ENCODE measurements around the gene FLNB. TPM values are rescaled to one million over a fixed set of nuclear protein-coding genes. Genes with fewer than 3 reads are reported as not detected.

Gene FLNB
- total and polyA plus RNA-seq, 2 of the 13 experiments (the other 11 are each of a cell fraction or from before 2014, with no cell fraction given) = 106 to 130 TPM

DNA sequence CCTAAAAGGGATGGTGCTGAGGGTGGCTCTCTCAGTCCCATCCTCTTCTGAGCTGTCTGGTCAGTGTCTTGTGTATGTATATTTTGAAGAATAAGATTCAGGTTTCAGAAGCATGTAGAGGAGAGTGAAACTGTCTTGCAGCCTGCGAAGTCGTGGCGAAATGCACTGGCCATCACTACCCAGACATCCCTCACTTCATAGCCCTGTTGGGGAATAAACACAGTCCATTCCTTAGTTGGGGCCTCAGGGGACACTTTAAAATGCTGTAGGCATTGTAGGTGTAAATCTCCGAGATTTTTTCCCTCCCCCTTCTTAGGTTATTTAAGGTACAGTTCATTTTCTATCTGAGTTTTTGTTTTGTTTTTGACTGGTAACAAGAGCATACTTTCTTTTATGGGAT lies 108.8 kb downstream of the FLNB start:
- in situ Hi-C loops (cut with HindIII; ENCODE audit: extremely low pct_ligation_motif_present, low pct_unique_long_range_greater_than_20kb) = no loop called here
- 97% methylated on average over 4 of the region's 4 CpGs for WGBS (ENCODE audit: low lambda C conversion rate)

More for the DNA sequence above, 108.8 kb downstream of the FLNB start:
- Histone ChIP-seq H2AFZ (ENCODE audit: low read length) (no peak overlapping the region), H3K79me2 (ENCODE audit: insufficient read depth, low read length) (no peaks in the 10 kb centered on the region), H3K4me1 (ENCODE audit: insufficient read depth, low read length) (peaks cover 20% of the 10 kb centered on the region), H3K9me3 (ENCODE audit: low read length) (no peaks in the 10 kb centered on the region), H3K4me3 (replicated peaks in 1 of 3; ENCODE audit: insufficient read depth in 1 of 3, low read depth in 2 of 3, low read length in 3 of 3) (no peak overlapping the region), H4K20me1 (ENCODE audit: insufficient read depth, low read length) (no peaks in the 10 kb centered on the region), H3K4me2 (ENCODE audit: low read depth, low read length) (no peak overlapping the region), H3K27ac (ENCODE audit: extremely low read length, insufficient read depth, low read length) (peak overlapping the region; percentile 37), H3K9ac (ENCODE audit: insufficient read depth, low read depth, low read length) (no peak overlapping the region), H3K27me3 (ENCODE audit: control insufficient read depth in 1 of 2, insufficient read depth in 2 of 2, low read length in 2 of 2) (no peaks in the 10 kb centered on the region), H3K36me3 (replicated peaks in 1 of 2; ENCODE audit: control insufficient read depth in 1 of 2, insufficient read depth in 2 of 2, low read length in 2 of 2) (peaks cover 45 to 95% of the 10 kb centered on the region in 2 experiments)
- FAIRE-seq (no peak), DNase-seq (ENCODE audit: low spot score) (no peak), ATAC-seq (no peak)
- intact Hi-C loops (cut with micrococcal nuclease; ENCODE audit: unreplicated experiment) = no loop called here
- BruUV-seq (replicated peaks) = no TSS peak
- TF ChIP-seq GFI1 (CRISPR knock-in tag; IDR thresholded peaks at IDR 0.05; ENCODE audit: borderline replicate concordance) (no peak), ZNF563 (CRISPR knock-in tag; IDR thresholded peaks at IDR 0.05) (no peak), SNAI1 (CRISPR knock-in tag; IDR thresholded peaks at IDR 0.05; ENCODE audit: borderline replicate concordance) (no peak), REST (IDR thresholded peaks at IDR 0.05; ENCODE audit: borderline replicate concordance in 1 of 2, low read depth in 1 of 2, low read length in 2 of 2) (no peak), ZNF580 (CRISPR knock-in tag; IDR thresholded peaks at IDR 0.05; ENCODE audit: borderline replicate concordance, low read depth) (no peak), ZNF329 (CRISPR knock-in tag; IDR thresholded peaks at IDR 0.05; ENCODE audit: low read depth) (no peak), SOX6 (IDR thresholded peaks at IDR 0.05) (no peak), SOX6 (CRISPR knock-in tag; IDR thresholded peaks at IDR 0.05) (no peak), FOXM1 (CRISPR knock-in tag; IDR thresholded peaks at IDR 0.05) (no peak)
- ChIA-PET CTCF (ENCODE audit: low intra/inter-chr PET ratio, low total read pairs) (no interaction called here), POLR2A (no interaction called here)
